Astrocyte (in vitro differentiated cells and primary cell): ENCODE data around the gene HS6ST3. TPM values are rescaled to one million over a fixed set of nuclear protein-coding genes. Genes with fewer than 3 reads are reported as not detected.

Experiments
- DNase-seq: peaks from one replicate; pipeline ENCODE4 v3.0.0-alpha.2; 2010; ENCODE audit warnings: low read depth
- FAIRE-seq: peaks from 2 replicates; lab custom pipeline; 2011; peaks lifted over from hg19 to GRCh38; lab: Jason Lieb, UNC
- H2AFZ ChIP-seq: 2 replicates; pipeline ENCODE4 v1.6.0; 2012; ENCODE audit warnings: low read depth, low read length, inconsistent platforms
- H3K27ac ChIP-seq: 2 replicates; pipeline ENCODE4 v1.5.1; 2011; ENCODE audit warnings: low read depth, low read length, inconsistent platforms
- H3K27me3 ChIP-seq: 2 replicates; pipeline ENCODE4 v1.6.0; 2011; ENCODE audit warnings: low read length, inconsistent platforms; ENCODE audit not compliant: insufficient read depth
- H3K36me3 ChIP-seq: 2 replicates; pipeline ENCODE4 v1.5.1; 2011; ENCODE audit warnings: low read length, inconsistent platforms; ENCODE audit not compliant: insufficient read depth
- H3K4me1 ChIP-seq: 2 replicates; pipeline ENCODE4 v1.5.1; 2011; ENCODE audit warnings: low read length, inconsistent platforms; ENCODE audit not compliant: insufficient read depth
- H3K4me2 ChIP-seq: 2 replicates; pipeline ENCODE4 v1.6.0; 2012; ENCODE audit warnings: low read length, inconsistent platforms
- H3K4me3 ChIP-seq: 2 replicates; pipeline ENCODE4 v1.5.1; 2011; ENCODE audit warnings: low read depth, mild to moderate bottlenecking, low read length, inconsistent platforms; ENCODE audit not compliant: insufficient read depth
- H3K79me2 ChIP-seq: 2 replicates; pipeline ENCODE4 v1.6.0; 2012; ENCODE audit warnings: mild to moderate bottlenecking, low read length, inconsistent platforms; ENCODE audit not compliant: insufficient read depth
- H3K9ac ChIP-seq: 2 replicates; pipeline ENCODE4 v1.6.0; 2012; ENCODE audit warnings: mild to moderate bottlenecking, low read length, inconsistent platforms
- H3K9me3 ChIP-seq: 2 replicates; pipeline ENCODE4 v1.5.1; 2012; ENCODE audit warnings: low read depth, mild to moderate bottlenecking, low read length, inconsistent platforms; ENCODE audit not compliant: insufficient read depth
- H4K20me1 ChIP-seq: 2 replicates; pipeline ENCODE4 v1.6.0; 2012; ENCODE audit warnings: low read length, inconsistent platforms; ENCODE audit not compliant: insufficient read depth
- H3K27ac Mint-ChIP-seq: one replicate; pipeline ENCODE4 v1.8.0; 2021; ENCODE audit warnings: mild to moderate bottlenecking, mixed read lengths; ENCODE audit not compliant: unreplicated experiment
- H3K27me3 Mint-ChIP-seq: one replicate; pipeline ENCODE4 v1.8.0; 2021; ENCODE audit warnings: low read depth, mixed read lengths; ENCODE audit not compliant: unreplicated experiment
- H3K36me3 Mint-ChIP-seq: one replicate; pipeline ENCODE4 v1.8.0; 2021; ENCODE audit warnings: low read depth, mixed read lengths; ENCODE audit not compliant: unreplicated experiment
- H3K4me1 Mint-ChIP-seq: one replicate; pipeline ENCODE4 v1.8.0; 2021; ENCODE audit warnings: low read depth, mixed read lengths; ENCODE audit not compliant: unreplicated experiment
- H3K4me3 Mint-ChIP-seq: one replicate; pipeline ENCODE4 v1.8.0; 2021; ENCODE audit warnings: mild to moderate bottlenecking, moderate library complexity, mixed read lengths; ENCODE audit not compliant: unreplicated experiment
- H3K9me3 Mint-ChIP-seq: one replicate; pipeline ENCODE4 v1.8.0; 2021; ENCODE audit warnings: mild to moderate bottlenecking, mixed read lengths; ENCODE audit not compliant: unreplicated experiment
- EZH2 ChIP-seq: IDR thresholded peaks from 2 replicates; pipeline ENCODE4 v1.6.1; 2012; ENCODE audit warnings: mild to moderate bottlenecking, low read length, inconsistent platforms; ENCODE audit not compliant: insufficient read depth
- total RNA-seq: library from RNA; stranded (reverse); gene quantifications from 2 replicates; pipeline ENCODE4 v1.2.1, GENCODE V29; 2021
- TF ChIP-seq, protein P1 (sequence below): IDR thresholded peaks from 2 replicates; pipeline ENCODE4 v1.5.1; 2011; ENCODE audit warnings: low read depth, mild to moderate bottlenecking, inconsistent platforms, low read length, moderate library complexity; ENCODE audit not compliant: insufficient read depth

Gene HS6ST3
- total RNA-seq, 1 donor from 2014 or later = 0.07 TPM

- H3K79me2 ChIP-seq = no peaks in the 10 kb centered on the region
- no peak for FAIRE-seq
Observed at GRCh38 chr13:96652506-96652905, 562.6 kb downstream of the HS6ST3 start.

GRCh38 chr13:96661612-96662011, 571.7 kb downstream of the HS6ST3 start:
- no peak for FAIRE-seq
- peaks cover 17% of the 10 kb centered on the region for H3K9me3 Mint-ChIP-seq
- Histone ChIP-seq H3K27me3 (no peaks in the 10 kb centered on the region), H3K9me3 (no peaks in the 10 kb centered on the region), H3K4me1 (no peaks in the 10 kb centered on the region), H3K4me2 (no peak overlapping the region), H4K20me1 (no peaks in the 10 kb centered on the region), H3K4me3 (no peak overlapping the region), H3K9ac (no peak overlapping the region), H3K79me2 (no peaks in the 10 kb centered on the region), H3K27ac (no peak overlapping the region), H2AFZ (no peak overlapping the region), H3K36me3 (no peaks in the 10 kb centered on the region)
- TF ChIP-seq, protein P1, sequence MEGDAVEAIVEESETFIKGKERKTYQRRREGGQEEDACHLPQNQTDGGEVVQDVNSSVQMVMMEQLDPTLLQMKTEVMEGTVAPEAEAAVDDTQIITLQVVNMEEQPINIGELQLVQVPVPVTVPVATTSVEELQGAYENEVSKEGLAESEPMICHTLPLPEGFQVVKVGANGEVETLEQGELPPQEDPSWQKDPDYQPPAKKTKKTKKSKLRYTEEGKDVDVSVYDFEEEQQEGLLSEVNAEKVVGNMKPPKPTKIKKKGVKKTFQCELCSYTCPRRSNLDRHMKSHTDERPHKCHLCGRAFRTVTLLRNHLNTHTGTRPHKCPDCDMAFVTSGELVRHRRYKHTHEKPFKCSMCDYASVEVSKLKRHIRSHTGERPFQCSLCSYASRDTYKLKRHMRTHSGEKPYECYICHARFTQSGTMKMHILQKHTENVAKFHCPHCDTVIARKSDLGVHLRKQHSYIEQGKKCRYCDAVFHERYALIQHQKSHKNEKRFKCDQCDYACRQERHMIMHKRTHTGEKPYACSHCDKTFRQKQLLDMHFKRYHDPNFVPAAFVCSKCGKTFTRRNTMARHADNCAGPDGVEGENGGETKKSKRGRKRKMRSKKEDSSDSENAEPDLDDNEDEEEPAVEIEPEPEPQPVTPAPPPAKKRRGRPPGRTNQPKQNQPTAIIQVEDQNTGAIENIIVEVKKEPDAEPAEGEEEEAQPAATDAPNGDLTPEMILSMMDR = no peak
- TF ChIP-seq EZH2 = no peak
- H3K4me1 Mint-ChIP-seq = no peaks in the 10 kb centered on the region
- no peaks in the 10 kb centered on the region for H3K36me3 Mint-ChIP-seq
- H3K27ac Mint-ChIP-seq = no peak overlapping the region
- H3K4me3 Mint-ChIP-seq = no peak overlapping the region
- no peak for DNase-seq
- H3K27me3 Mint-ChIP-seq = no peaks in the 10 kb centered on the region

More at GRCh38 chr13:96652506-96652905, 562.6 kb downstream of the HS6ST3 start:
- H3K27ac ChIP-seq = no peak overlapping the region
- no peaks in the 10 kb centered on the region for H3K9me3 ChIP-seq
- TF ChIP-seq, protein P1 = no peak
- no peak for TF ChIP-seq EZH2
- H3K36me3 Mint-ChIP-seq = peaks cover 1% of the 10 kb centered on the region
- no peaks in the 10 kb centered on the region for H3K4me1 Mint-ChIP-seq
- no peak overlapping the region for H2AFZ ChIP-seq
- H3K9ac ChIP-seq = no peak overlapping the region
- H3K36me3 ChIP-seq = no peaks in the 10 kb centered on the region
- no peak overlapping the region for H3K27ac Mint-ChIP-seq
- H3K27me3 Mint-ChIP-seq = no peaks in the 10 kb centered on the region
- H3K27me3 ChIP-seq = no peaks in the 10 kb centered on the region
- H3K4me3 Mint-ChIP-seq = no peak overlapping the region
- DNase-seq = no peak
- H3K4me2 ChIP-seq = no peak overlapping the region
- peaks cover 2% of the 10 kb centered on the region for H3K9me3 Mint-ChIP-seq
- H3K4me1 ChIP-seq = peaks cover 5% of the 10 kb centered on the region
- H4K20me1 ChIP-seq = no peaks in the 10 kb centered on the region
- no peak overlapping the region for H3K4me3 ChIP-seq

- FAIRE-seq = no peak
- no peak overlapping the region for H3K9ac ChIP-seq
- H3K36me3 ChIP-seq = no peaks in the 10 kb centered on the region
- no peak overlapping the region for H2AFZ ChIP-seq
- H3K79me2 ChIP-seq = no peaks in the 10 kb centered on the region
- H3K27me3 ChIP-seq = no peaks in the 10 kb centered on the region
- DNase-seq = no peak
- H3K27ac ChIP-seq = no peak overlapping the region
- Mint-ChIP-seq H3K9me3 (peaks cover 17% of the 10 kb centered on the region), H3K27ac (no peak overlapping the region), H3K27me3 (no peaks in the 10 kb centered on the region), H3K4me3 (no peak overlapping the region), H3K4me1 (no peaks in the 10 kb centered on the region), H3K36me3 (no peaks in the 10 kb centered on the region)
- no peaks in the 10 kb centered on the region for H3K9me3 ChIP-seq
- H3K4me2 ChIP-seq = no peak overlapping the region
- H3K4me3 ChIP-seq = no peak overlapping the region
- H4K20me1 ChIP-seq = no peaks in the 10 kb centered on the region
- H3K4me1 ChIP-seq = no peaks in the 10 kb centered on the region
- no peak for TF ChIP-seq EZH2
- TF ChIP-seq, protein P1 = no peak
Observed at GRCh38 chr13:96662036-96662435, 572.1 kb downstream of the HS6ST3 start.
